H1 (cell line): ENCODE data around the gene MOB3B. TPM values are rescaled to one million over a fixed set of nuclear protein-coding genes. Genes with fewer than 3 reads are reported as not detected.

Source experiments
- BRCA1 ChIP-seq: IDR thresholded peaks from 2 replicates; pipeline ENCODE4 v1.6.1; 2012; ENCODE audit warnings: low read depth, low read length, improper control_type of control experiment
- CTCF ChIP-seq, 3 experiments: IDR thresholded peaks; 1 replicate in 2 of 3; 2 replicates in 1 of 3; pipeline versions ENCODE4 v1.5.1 to v1.6.1; 2011; ENCODE audit warnings: low read length in 3 of 3, mild to moderate bottlenecking in 3 of 3, inconsistent platforms in 2 of 3, low read depth in 1 of 3, moderate library complexity in 1 of 3; ENCODE audit not compliant: insufficient read depth in 1 of 3; ENCODE audit errors: control extremely low read depth in 1 of 3
- GABPA ChIP-seq: IDR thresholded peaks from 2 replicates; pipeline ENCODE4 v1.6.1; 2011; ENCODE audit warnings: mild to moderate bottlenecking, low read length, moderate library complexity, borderline replicate concordance; ENCODE audit not compliant: insufficient read depth
- HDAC6 ChIP-seq: IDR thresholded peaks from one replicate; pipeline ENCODE4 v1.7.1; 2012; ENCODE audit warnings: low read depth, mild to moderate bottlenecking, inconsistent platforms, low read length, moderate library complexity
- KDM1A ChIP-seq: fragments of 200-600, 300-600 bp; sonication (generic); IDR thresholded peaks from 2 replicates; pipeline ENCODE4 v1.7.1; 2016; ENCODE audit warnings: mild to moderate bottlenecking, low read length, borderline replicate concordance
- RAD21 ChIP-seq, 2 experiments: IDR thresholded peaks in 1 of 2; conservative IDR thresholded peaks in 1 of 2; 2 replicates each; pipeline ENCODE4 v1.6.1; 2011; ENCODE audit warnings: low read depth in 2 of 2, low read length in 2 of 2, improper control_type of control experiment in 1 of 2, inconsistent platforms in 1 of 2, mild to moderate bottlenecking in 1 of 2, moderate library complexity in 1 of 2
- SP4 ChIP-seq: IDR thresholded peaks from 2 replicates; pipeline ENCODE4 v1.6.1; 2012; ENCODE audit warnings: low read length, inconsistent platforms
- polyA plus RNA-seq, 7 experiments: library from polyadenylated mRNA; depleted of rRNA in 3 of 7; stranded (reverse) in 5 of 7; unstranded in 2 of 7; fragments of >200 nt in 5 of 7; fragments of 200-250 nt in 2 of 7; gene quantifications; 1 replicate in 5 of 7; 2 replicates in 1 of 7; 4 replicates in 1 of 7; pipeline versions ENCODE4 v1.2.1 to v1.2.3, GENCODE V29; 2011 to 2013; ENCODE audit warnings: missing spikeins in 2 of 7, mixed read lengths in 2 of 7
- total RNA-seq: library from RNA; stranded (reverse); fragmentation: NEBNext Ultra II Directional; extraction: Animal tissue kit (Norgen Biotek cat#: 25700); gene quantifications from 2 replicates; pipeline ENCODE4 v1.2.1, GENCODE V29; 2021

The MOB3B gene
- total and polyA plus RNA-seq, 2 of the 8 experiments (the other 6 are each of a cell fraction or from before 2014, with no cell fraction given) = 12.7 to 16.1 TPM

GRCh38 chr9:27408482-27408881 lies 121.1 kb downstream of the MOB3B start (continued):
- TF ChIP-seq CTCF (IDR thresholded peaks at IDR 0.05; ENCODE audit: control extremely low read depth in 1 of 3, insufficient read depth in 1 of 3, low read depth in 1 of 3, low read length in 3 of 3) (no peak), SP4 (no peak), KDM1A (no peak), BRCA1 (no peak), RAD21 (IDR thresholded peaks at IDR 0.05 in 1 of 2, conservative IDR thresholded peaks at IDR 0.05 in 1 of 2; ENCODE audit: low read depth in 2 of 2, low read length in 2 of 2) (no peak; a peak in 1 of 4 replicates), HDAC6 (no peak), GABPA (no peak)
